IMR-90 (cell line): ENCODE data around the gene ID2. TPM values are rescaled to one million over a fixed set of nuclear protein-coding genes. Genes with fewer than 3 reads are reported as not detected.

Experiments
- ATAC-seq: fragments of 200-7000 bp; cut with Tn5 transposase; 2 replicates; pipeline ENCODE4 v1.9.1; 2020; ENCODE audit warnings: low read depth, mild to moderate bottlenecking, moderate library complexity
- BruUV-seq: library from RNA; stranded (reverse); fragments of 400-500 nt; replicated peaks from 2 replicates; lab custom pipeline; 2021; lab: Mats Ljungman, UMichigan
- CTCF ChIA-PET: fragments of 300-600 bp; formaldehyde crosslinking; extraction: SDS; loops from one replicate; lab custom pipeline; 2021; ENCODE audit warnings: antibody characterized with exemption; lab: Yijun Ruan, JAX
- POLR2A ChIA-PET: fragments of 300-600 bp; sonication (Branson Sonifier 250); formaldehyde crosslinking; loops from one replicate; lab custom pipeline; 2022; ENCODE audit warnings: antibody characterized with exemption; ENCODE audit not compliant: unreplicated experiment; lab: Charles Lee
- DNase-seq: peaks from one replicate; pipeline ENCODE4 v3.0.0; 2013
- H2AFZ ChIP-seq: replicated peaks from 2 replicates; pipeline ENCODE3; 2013; ENCODE audit warnings: low read length, mild to moderate bottlenecking; ENCODE audit not compliant: poor library complexity
- H2AK5ac ChIP-seq: 2 replicates; pipeline ENCODE4 v1.6.1; 2013; ENCODE audit warnings: low read depth, low read length, inconsistent platforms
- H2AK9ac ChIP-seq: replicated peaks from 2 replicates; pipeline ENCODE3; 2013; ENCODE audit warnings: mild to moderate bottlenecking, low read depth, low read length, moderate library complexity; ENCODE audit not compliant: poor library complexity
- H2BK120ac ChIP-seq: 2 replicates; pipeline ENCODE4 v1.6.1; 2013; ENCODE audit warnings: low read depth, low read length, inconsistent platforms
- H2BK15ac ChIP-seq: 3 replicates; pipeline ENCODE4 v1.6.1; 2013; ENCODE audit warnings: low read depth, low read length, inconsistent platforms
- H2BK20ac ChIP-seq: 2 replicates; pipeline ENCODE4 v1.6.1; 2013; ENCODE audit warnings: low read depth, mild to moderate bottlenecking, inconsistent platforms, low read length, moderate library complexity
- H2BK5ac ChIP-seq: 2 replicates; pipeline ENCODE4 v1.6.1; 2013; ENCODE audit warnings: mild to moderate bottlenecking, low read depth, low read length, inconsistent platforms; ENCODE audit not compliant: poor library complexity, severe bottlenecking
- H3K14ac ChIP-seq: replicated peaks from 2 replicates; pipeline ENCODE4 v1.6.1; 2013; ENCODE audit warnings: low read depth, low read length, inconsistent platforms
- H3K18ac ChIP-seq: 2 replicates; pipeline ENCODE4 v1.6.1; 2013; ENCODE audit warnings: low read depth, low read length, control low read depth
- H3K23ac ChIP-seq: 2 replicates; pipeline ENCODE4 v1.6.1; 2013; ENCODE audit warnings: low read depth, low read length, inconsistent platforms
- H3K27ac ChIP-seq: 2 replicates; pipeline ENCODE4 v1.5.1; 2013; ENCODE audit warnings: mild to moderate bottlenecking, control low read depth, low read length; ENCODE audit not compliant: insufficient read depth
- H3K27me3 ChIP-seq: 2 replicates; pipeline ENCODE4 v1.6.1; 2013; ENCODE audit warnings: low read length; ENCODE audit not compliant: control insufficient read depth, insufficient read depth
- H3K36me3 ChIP-seq: 2 replicates; pipeline ENCODE4 v1.6.1; 2013; ENCODE audit warnings: low read length, mixed read lengths; ENCODE audit not compliant: control insufficient read depth, insufficient read depth
- H3K4ac ChIP-seq: 2 replicates; pipeline ENCODE4 v1.6.1; 2013; ENCODE audit warnings: low read depth, low read length, inconsistent platforms
- H3K4me1 ChIP-seq: 2 replicates; pipeline ENCODE4 v1.6.1; 2013; ENCODE audit warnings: low read length, mixed read lengths; ENCODE audit not compliant: control insufficient read depth, insufficient read depth
- H3K4me2 ChIP-seq: 2 replicates; pipeline ENCODE4 v1.6.1; 2013; ENCODE audit warnings: low read depth, mild to moderate bottlenecking, control low read depth, low read length, moderate library complexity
- H3K4me3 ChIP-seq: 2 replicates; pipeline ENCODE4 v1.5.1; 2013; ENCODE audit warnings: low read depth, mild to moderate bottlenecking, control low read depth, low read length, moderate library complexity; ENCODE audit not compliant: insufficient read depth
- H3K56ac ChIP-seq: 2 replicates; pipeline ENCODE4 v1.6.1; 2013; ENCODE audit warnings: low read length, inconsistent platforms; ENCODE audit not compliant: insufficient read depth; ENCODE audit errors: extremely low read depth
- H3K79me1 ChIP-seq, 2 experiments: 2 replicates each; pipeline ENCODE4 v1.6.1; 2013; ENCODE audit warnings: low read length in 2 of 2, inconsistent platforms in 1 of 2, low read depth in 1 of 2
- H3K9ac ChIP-seq: 2 replicates; pipeline ENCODE4 v1.6.1; 2013; ENCODE audit warnings: low read depth, low read length, control low read depth
- H3K9me1 ChIP-seq: 2 replicates; pipeline ENCODE4 v1.6.1; 2013; ENCODE audit warnings: low read length, inconsistent platforms; ENCODE audit not compliant: insufficient read depth
- H3K9me3 ChIP-seq: 2 replicates; pipeline ENCODE4 v1.6.1; 2013; ENCODE audit warnings: low read length; ENCODE audit not compliant: control insufficient read depth, insufficient read depth
- H4K20me1 ChIP-seq: 2 replicates; pipeline ENCODE4 v1.6.1; 2013; ENCODE audit warnings: low read length, inconsistent platforms; ENCODE audit not compliant: insufficient read depth
- H4K5ac ChIP-seq: 2 replicates; pipeline ENCODE4 v1.6.1; 2013; ENCODE audit warnings: mild to moderate bottlenecking, low read depth, low read length, control low read depth
- H4K8ac ChIP-seq, 2 experiments: 2 replicates each; pipeline ENCODE4 v1.6.1; 2013; ENCODE audit warnings: low read depth in 2 of 2, low read length in 2 of 2, control low read depth in 1 of 2, inconsistent platforms in 1 of 2
- H4K91ac ChIP-seq: 2 replicates; pipeline ENCODE4 v1.6.1; 2013; ENCODE audit warnings: low read depth, low read length, inconsistent platforms; ENCODE audit not compliant: insufficient read depth
- BHLHE40 ChIP-seq: fragments of 150-350 bp; IDR thresholded peaks from 2 replicates; pipeline ENCODE4 v1.6.1; 2016; ENCODE audit warnings: mild to moderate bottlenecking, low read depth, low read length
- CEBPB ChIP-seq: IDR thresholded peaks from 2 replicates; pipeline ENCODE4 v1.6.1; 2012; ENCODE audit warnings: low read depth, low read length, improper control_type of control experiment
- CHD1 ChIP-seq: IDR thresholded peaks from 2 replicates; pipeline ENCODE4 v1.6.1; 2012; ENCODE audit warnings: low read depth, low read length, improper control_type of control experiment
- FOS ChIP-seq: fragments of 150-350 bp; IDR thresholded peaks from 2 replicates; pipeline ENCODE4 v1.6.1; 2016; ENCODE audit warnings: low read depth, low read length
- MAFK ChIP-seq: IDR thresholded peaks from 2 replicates; pipeline ENCODE4 v1.6.1; 2012; ENCODE audit warnings: low read depth, low read length, improper control_type of control experiment
- MAZ ChIP-seq: IDR thresholded peaks from 2 replicates; pipeline ENCODE4 v1.6.1; 2012; ENCODE audit warnings: low read depth, mild to moderate bottlenecking, low read length, improper control_type of control experiment, moderate library complexity, borderline replicate concordance
- MXI1 ChIP-seq: IDR thresholded peaks from 2 replicates; pipeline ENCODE4 v1.6.1; 2012; ENCODE audit warnings: low read depth, mild to moderate bottlenecking, low read length, moderate library complexity, borderline replicate concordance
- NFE2L2 ChIP-seq: fragments of 150-350 bp; IDR thresholded peaks from 2 replicates; pipeline ENCODE4 v1.6.1; 2016; ENCODE audit warnings: low read depth, mild to moderate bottlenecking, low read length
- POLR2A ChIP-seq: IDR thresholded peaks from 2 replicates; pipeline ENCODE4 v1.6.1; 2012; ENCODE audit warnings: mild to moderate bottlenecking, low read depth, low read length
- RAD21 ChIP-seq: IDR thresholded peaks from 2 replicates; pipeline ENCODE4 v1.6.1; 2012; ENCODE audit warnings: low read length, improper control_type of control experiment
- RCOR1 ChIP-seq: IDR thresholded peaks from 2 replicates; pipeline ENCODE4 v1.6.1; 2012; ENCODE audit warnings: mild to moderate bottlenecking, low read length, improper control_type of control experiment; ENCODE audit not compliant: insufficient replicate concordance
- RFX5 ChIP-seq: IDR thresholded peaks from 2 replicates; pipeline ENCODE4 v1.8.0; 2012; ENCODE audit warnings: low read depth, mild to moderate bottlenecking, low read length, moderate library complexity
- SMC3 ChIP-seq: fragments of 150-350 bp; IDR thresholded peaks from 2 replicates; pipeline ENCODE4 v1.6.1; 2016; ENCODE audit warnings: low read depth, mild to moderate bottlenecking, antibody characterized with exemption, low read length, moderate library complexity
- WGBS, 2 experiments: methylation state at CpG; one replicate each; pipeline versions ENCODE4 v1.1.5 to v1.1.7; 2013; ENCODE audit warnings: missing lambda C conversion rate in 2 of 2; ENCODE audit not compliant: insufficient read length in 1 of 2; ENCODE audit errors: extremely low coverage in 2 of 2; 5-methylcytosine and 5-hydroxymethylcytosine counted together
- dilution Hi-C: fragments of 300-500 bp; cut with HindIII; formaldehyde crosslinking; loops from one replicate; pipeline ENCODE4 v1.14.3; 2018; ENCODE audit warnings: low sequenced_read_pairs; ENCODE audit not compliant: unreplicated experiment
- in situ Hi-C: fragments of 300-500 bp; cut with MboI; formaldehyde crosslinking; loops from 3 replicates; pipeline ENCODE4 v1.14.3; 2019; ENCODE audit warnings: low sequenced_read_pairs, inconsistent platforms, mixed read lengths
- intact Hi-C: fragments of 100-400 bp; cut with micrococcal nuclease; formaldehyde crosslinking; loops from 2 replicates; pipeline ENCODE4 v1.10.0; 2022
- polyA plus RNA-seq, 3 experiments: library from polyadenylated mRNA; depleted of rRNA; stranded (reverse); fragments of >200 nt; gene quantifications; 2 replicates each; pipeline ENCODE4 v1.2.3, GENCODE V29; 2012; ENCODE audit warnings: low replicate concordance in 1 of 3
- total RNA-seq: library from RNA; depleted of rRNA; stranded (reverse); fragments of >200 nt; gene quantifications from 2 replicates; pipeline ENCODE4 v1.2.3, GENCODE V29; 2012
- TF ChIP-seq, protein P1 (sequence below): conservative IDR thresholded peaks from 2 replicates; pipeline ENCODE4 v1.5.1; 2012; ENCODE audit warnings: mild to moderate bottlenecking, low read depth, low read length, improper control_type of control experiment
- TF ChIP-seq, protein P2 (sequence below): fragments of 150-350 bp; IDR thresholded peaks from 2 replicates; pipeline ENCODE4 v1.6.1; 2016; ENCODE audit warnings: low read depth, mild to moderate bottlenecking, low read length, moderate library complexity, borderline replicate concordance
- TF ChIP-seq, protein P3 (sequence below): fragments of 150-350 bp; IDR thresholded peaks from 2 replicates; pipeline ENCODE4 v1.6.1; 2017; ENCODE audit warnings: mild to moderate bottlenecking, antibody characterized with exemption, low read length, low read depth

ID2 gene
- total and polyA plus RNA-seq, 2 of the 4 experiments (the other 2 are of a cell fraction), result 264 to 389 TPM

DNA sequence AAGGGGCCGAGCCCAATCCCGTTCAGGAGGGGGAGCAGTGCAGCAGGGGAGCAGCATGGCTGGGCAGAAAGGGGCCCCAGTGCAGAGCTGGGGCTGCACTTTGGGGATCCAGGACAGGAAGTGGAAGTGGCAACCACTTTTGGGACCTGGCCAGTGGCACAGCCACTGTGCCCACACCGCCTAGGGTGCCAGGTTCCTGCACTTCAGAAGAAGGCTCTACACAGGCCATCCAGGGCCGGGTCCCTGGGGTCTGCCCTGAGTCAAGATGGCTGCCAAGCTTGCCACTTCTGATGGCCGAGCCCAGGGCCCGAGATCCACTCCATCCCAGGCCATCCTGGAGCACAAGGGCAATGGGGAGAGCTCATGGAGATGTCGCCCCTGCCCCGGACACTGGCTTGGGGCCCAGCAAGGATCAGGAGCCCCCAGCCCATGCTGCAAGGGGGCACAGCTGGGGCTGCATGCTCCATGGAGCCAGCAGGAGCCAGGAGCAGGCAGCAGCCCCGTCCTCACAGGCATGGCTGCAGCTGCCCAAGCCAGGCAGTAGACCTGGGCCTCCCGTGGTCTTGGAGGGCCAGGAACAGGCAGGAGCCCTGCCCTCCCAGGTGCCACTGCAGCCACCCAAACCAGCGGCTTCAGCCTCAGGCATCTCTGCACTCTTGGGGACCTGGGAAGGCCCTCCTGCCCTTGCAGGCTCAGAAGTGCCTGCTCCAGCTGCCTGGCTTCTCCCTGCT is 35.0 kb upstream of the ID2 start:
- no peak overlapping the region for H2BK20ac ChIP-seq
- no peak overlapping the region for H4K8ac ChIP-seq
- TF ChIP-seq FOS (no peak), RAD21 (no peak), POLR2A (no peak), MAZ (no peak), CEBPB (no peak), SMC3 (no peak), MAFK (no peak), CHD1 (no peak), RFX5 (no peak), RCOR1 (no peak), NFE2L2 (no peak), MXI1 (no peak), BHLHE40 (no peak)
- TF ChIP-seq, protein P1, sequence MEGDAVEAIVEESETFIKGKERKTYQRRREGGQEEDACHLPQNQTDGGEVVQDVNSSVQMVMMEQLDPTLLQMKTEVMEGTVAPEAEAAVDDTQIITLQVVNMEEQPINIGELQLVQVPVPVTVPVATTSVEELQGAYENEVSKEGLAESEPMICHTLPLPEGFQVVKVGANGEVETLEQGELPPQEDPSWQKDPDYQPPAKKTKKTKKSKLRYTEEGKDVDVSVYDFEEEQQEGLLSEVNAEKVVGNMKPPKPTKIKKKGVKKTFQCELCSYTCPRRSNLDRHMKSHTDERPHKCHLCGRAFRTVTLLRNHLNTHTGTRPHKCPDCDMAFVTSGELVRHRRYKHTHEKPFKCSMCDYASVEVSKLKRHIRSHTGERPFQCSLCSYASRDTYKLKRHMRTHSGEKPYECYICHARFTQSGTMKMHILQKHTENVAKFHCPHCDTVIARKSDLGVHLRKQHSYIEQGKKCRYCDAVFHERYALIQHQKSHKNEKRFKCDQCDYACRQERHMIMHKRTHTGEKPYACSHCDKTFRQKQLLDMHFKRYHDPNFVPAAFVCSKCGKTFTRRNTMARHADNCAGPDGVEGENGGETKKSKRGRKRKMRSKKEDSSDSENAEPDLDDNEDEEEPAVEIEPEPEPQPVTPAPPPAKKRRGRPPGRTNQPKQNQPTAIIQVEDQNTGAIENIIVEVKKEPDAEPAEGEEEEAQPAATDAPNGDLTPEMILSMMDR, result no peak
- TF ChIP-seq, protein P2, sequence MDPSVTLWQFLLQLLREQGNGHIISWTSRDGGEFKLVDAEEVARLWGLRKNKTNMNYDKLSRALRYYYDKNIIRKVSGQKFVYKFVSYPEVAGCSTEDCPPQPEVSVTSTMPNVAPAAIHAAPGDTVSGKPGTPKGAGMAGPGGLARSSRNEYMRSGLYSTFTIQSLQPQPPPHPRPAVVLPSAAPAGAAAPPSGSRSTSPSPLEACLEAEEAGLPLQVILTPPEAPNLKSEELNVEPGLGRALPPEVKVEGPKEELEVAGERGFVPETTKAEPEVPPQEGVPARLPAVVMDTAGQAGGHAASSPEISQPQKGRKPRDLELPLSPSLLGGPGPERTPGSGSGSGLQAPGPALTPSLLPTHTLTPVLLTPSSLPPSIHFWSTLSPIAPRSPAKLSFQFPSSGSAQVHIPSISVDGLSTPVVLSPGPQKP, result no peak
- TF ChIP-seq, protein P3, sequence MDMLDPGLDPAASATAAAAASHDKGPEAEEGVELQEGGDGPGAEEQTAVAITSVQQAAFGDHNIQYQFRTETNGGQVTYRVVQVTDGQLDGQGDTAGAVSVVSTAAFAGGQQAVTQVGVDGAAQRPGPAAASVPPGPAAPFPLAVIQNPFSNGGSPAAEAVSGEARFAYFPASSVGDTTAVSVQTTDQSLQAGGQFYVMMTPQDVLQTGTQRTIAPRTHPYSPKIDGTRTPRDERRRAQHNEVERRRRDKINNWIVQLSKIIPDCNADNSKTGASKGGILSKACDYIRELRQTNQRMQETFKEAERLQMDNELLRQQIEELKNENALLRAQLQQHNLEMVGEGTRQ, result no peak
- H3K4me2 ChIP-seq, result no peak overlapping the region
- H3K36me3 ChIP-seq, result no peaks in the 10 kb centered on the region
- no peaks in the 10 kb centered on the region for H4K20me1 ChIP-seq
- H2AK5ac ChIP-seq, result no peak overlapping the region
- H2AK9ac ChIP-seq, result no peak overlapping the region
- no peak overlapping the region for H3K27ac ChIP-seq
- DNase-seq (no peak), ATAC-seq (no peak)
- ChIA-PET POLR2A (interaction anchor here (0.6 kb wide), 1 partner anchor 1686 kb away, joined by 3 read pairs; no protein-coding TSS in a partner anchor), CTCF (no interaction called here)
- no peak overlapping the region for H2BK15ac ChIP-seq
- H3K9ac ChIP-seq, result no peak overlapping the region
- H4K5ac ChIP-seq, result no peak overlapping the region
- BruUV-seq, result no TSS peak
- no peaks in the 10 kb centered on the region for H3K9me1 ChIP-seq
- H2BK120ac ChIP-seq, result no peak overlapping the region
- no peak overlapping the region for H4K91ac ChIP-seq
- peak overlapping the region; percentile 9 for H2AFZ ChIP-seq
- in situ Hi-C loops, result no loop called here
- no peak overlapping the region for H2BK5ac ChIP-seq
- H3K9me3 ChIP-seq, result peaks cover 6% of the 10 kb centered on the region; the same call in 1 of the 2 replicates
- 82% methylated on average over 5 of the region's 11 CpGs; no CpG with 5 or more reads in 1 of the 2 experiments for WGBS, 2 experiments
- H3K23ac ChIP-seq, result no peak overlapping the region
- no peak overlapping the region for H3K14ac ChIP-seq
- dilution Hi-C loops, result no loop called here
- no peak overlapping the region for H3K18ac ChIP-seq
- no peaks in the 10 kb centered on the region for H3K4me1 ChIP-seq
- intact Hi-C loops, result no loop called here
- no peaks in the 10 kb centered on the region for H3K27me3 ChIP-seq
- H3K4ac ChIP-seq, result no peak overlapping the region
- no peak overlapping the region for H3K56ac ChIP-seq
- H3K79me1 ChIP-seq, result no peaks in the 10 kb centered on the region
- no peak overlapping the region for H3K4me3 ChIP-seq
